Mesothelial cell of epicardium (in vitro differentiated cells): Measurements from ENCODE around the gene CHST13. TPM values are rescaled to one million over a fixed set of nuclear protein-coding genes. Genes with fewer than 3 reads are reported as not detected.

ENCODE experiments used
- DNase-seq, 2 experiments: peaks; one replicate each; pipeline ENCODE4 v3.0.0; 2021; ENCODE audit warnings: low spot score in 2 of 2; ENCODE audit not compliant: unreplicated experiment in 2 of 2
- H3K27ac Mint-ChIP-seq: 2 replicates; pipeline ENCODE4 v1.8.0; 2021; ENCODE audit warnings: mixed read lengths
- H3K27me3 Mint-ChIP-seq: 2 replicates; pipeline ENCODE4 v1.8.0; 2021; ENCODE audit warnings: low read depth, mixed read lengths
- H3K36me3 Mint-ChIP-seq: 2 replicates; pipeline ENCODE4 v1.8.0; 2021; ENCODE audit warnings: mixed read lengths
- H3K4me1 Mint-ChIP-seq: 2 replicates; pipeline ENCODE4 v1.8.0; 2021; ENCODE audit warnings: mixed read lengths
- H3K4me3 Mint-ChIP-seq: 2 replicates; pipeline ENCODE4 v1.8.0; 2021; ENCODE audit warnings: mild to moderate bottlenecking, moderate library complexity, mixed read lengths
- H3K9me3 Mint-ChIP-seq: 2 replicates; pipeline ENCODE4 v1.8.0; 2021; ENCODE audit warnings: mixed read lengths
- CTCF ChIP-seq: fragments of 200-600 bp; sonication (generic); IDR thresholded peaks from one replicate; pipeline ENCODE4 v1.5.0; 2021; ENCODE audit warnings: antibody characterized with exemption; ENCODE audit not compliant: unreplicated experiment
- total RNA-seq: library from RNA; stranded (reverse); gene quantifications from 3 replicates; pipeline ENCODE4 v1.2.1, GENCODE V29; 2021

CHST13 gene
- total RNA-seq, 1 donor from 2014 or later = not detected

GRCh38 chr3:126555795-126556636, 32.1 kb downstream of the CHST13 start:
- Mint-ChIP-seq H3K36me3 (no peaks in the 10 kb centered on the region), H3K4me1 (no peaks in the 10 kb centered on the region), H3K27me3 (peaks cover 14% of the 10 kb centered on the region), H3K9me3 (peaks cover 5% of the 10 kb centered on the region), H3K4me3 (no peak overlapping the region), H3K27ac (no peak overlapping the region)
- peak; percentile 13 to 24 for DNase-seq
- TF ChIP-seq CTCF = no peak

- peaks cover 9% of the 10 kb centered on the region for H3K9me3 Mint-ChIP-seq
- no peak for TF ChIP-seq CTCF
- H3K36me3 Mint-ChIP-seq = no peaks in the 10 kb centered on the region
- DNase-seq = peak in 1 of 2 experiments; percentile 24
- peaks cover 17% of the 10 kb centered on the region for H3K27me3 Mint-ChIP-seq
- no peak overlapping the region for H3K27ac Mint-ChIP-seq
- H3K4me3 Mint-ChIP-seq = no peak overlapping the region
- H3K4me1 Mint-ChIP-seq = no peaks in the 10 kb centered on the region
Measured at GRCh38 chr3:126556637-126557414, 32.9 kb downstream of the CHST13 start.

- Mint-ChIP-seq H3K36me3 (no peaks in the 10 kb centered on the region), H3K4me1 (no peaks in the 10 kb centered on the region), H3K27ac (no peak overlapping the region), H3K4me3 (no peak overlapping the region), H3K27me3 (peaks cover 20% of the 10 kb centered on the region), H3K9me3 (peaks cover 15% of the 10 kb centered on the region)
- DNase-seq = peak in 1 of 2 experiments; percentile 9
- no peak for TF ChIP-seq CTCF
Measured at GRCh38 chr3:126557415-126557745, 33.4 kb downstream of the CHST13 start.

GRCh38 chr3:126557761-126558160, 33.8 kb downstream of the CHST13 start:
- Mint-ChIP-seq H3K27ac (no peak overlapping the region), H3K27me3 (peaks cover 20% of the 10 kb centered on the region), H3K36me3 (no peaks in the 10 kb centered on the region), H3K4me3 (no peak overlapping the region), H3K9me3 (peaks cover 17% of the 10 kb centered on the region), H3K4me1 (no peaks in the 10 kb centered on the region)
- TF ChIP-seq CTCF = no peak
- peak; percentile 7 to 17 for DNase-seq

GRCh38 chr3:126558336-126559071, 34.5 kb downstream of the CHST13 start, which contains the start of gene C3orf22:
C3orf22 (minus strand) TSS chr3:126558932; CDS start chr3:126553390, 5,542 bp downstream.
- Mint-ChIP-seq H3K36me3 (no peaks in the 10 kb centered on the region), H3K4me3 (no peak within 1 kb of the TSS), H3K27me3 (peaks cover 20% of the 10 kb centered on the region), H3K4me1 (no peaks in the 10 kb centered on the region), H3K9me3 (peaks cover 24% of the 10 kb centered on the region), H3K27ac (no peak within 1 kb of the TSS)
- DNase-seq = peak; percentile 16 to 29
- no peak for TF ChIP-seq CTCF
